Stimulated activated CD4-positive, alpha-beta T cell treated with anti-CD3 and anti-CD28 coated beads, TNF-alpha, amount 100 ng/mL, for 4 hours (primary cell): ENCODE measurements around the gene KHNYN.
"Not testable (repeated sequence)": the region's sequence is repeated elsewhere in the genome, so short reads cannot be mapped to it uniquely, and the experiment has no call there.

Experiments
- DNase-seq, 3 experiments: peaks; one replicate each; pipeline ENCODE4 v3.0.0-alpha.2; 2020; ENCODE audit warnings: low read depth in 3 of 3

The KHNYN gene

DNA sequence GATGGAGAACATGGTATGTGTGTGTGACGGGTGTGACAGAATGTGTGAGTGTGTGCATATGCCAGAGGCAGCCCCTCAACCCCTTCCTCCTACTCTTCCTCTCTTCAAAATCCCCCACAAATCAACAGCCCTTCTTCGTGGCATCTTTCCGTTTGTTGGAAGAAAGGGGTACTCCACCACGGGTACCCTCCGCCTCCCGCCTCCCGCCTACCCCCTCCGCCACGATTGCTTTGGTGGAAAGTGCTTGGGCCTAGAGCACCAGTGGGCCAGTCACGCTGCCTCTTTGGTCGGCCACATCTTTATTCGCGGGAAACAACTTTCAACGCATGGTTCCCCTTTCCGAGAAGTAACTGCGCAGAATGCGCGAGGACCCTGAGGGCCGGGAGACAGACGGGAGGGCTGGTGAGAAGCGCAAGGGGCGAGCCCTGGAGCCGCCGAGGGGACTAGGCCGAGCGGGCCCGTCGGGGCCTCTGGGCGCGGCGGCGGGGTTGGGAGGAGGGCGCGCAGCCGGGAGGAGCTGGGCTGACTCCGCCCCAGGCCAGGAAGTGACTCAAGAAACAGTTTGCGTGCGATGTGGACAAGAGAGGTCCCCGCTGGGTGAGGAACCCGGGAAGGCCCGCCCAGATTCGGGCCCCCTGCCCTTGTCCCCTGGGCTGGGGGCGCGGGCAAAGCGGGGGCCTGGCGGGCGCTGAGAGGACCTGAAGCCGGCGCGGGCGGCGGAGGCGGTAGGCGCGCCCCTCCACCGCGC lies at the start of gene KHNYN, which contains the start of gene CBLN3:
Gene KHNYN (plus strand): TSS at position 560 of the 748 bp plus-strand sequence. CDS start 777 bp downstream, outside the sequence.
Gene CBLN3 (minus strand): TSS at position 274 of the 748 bp plus-strand sequence. CDS start 614 bp downstream, outside the sequence.
- DNase-seq = peak; percentile 73 to 77 (median 73)

DNA sequence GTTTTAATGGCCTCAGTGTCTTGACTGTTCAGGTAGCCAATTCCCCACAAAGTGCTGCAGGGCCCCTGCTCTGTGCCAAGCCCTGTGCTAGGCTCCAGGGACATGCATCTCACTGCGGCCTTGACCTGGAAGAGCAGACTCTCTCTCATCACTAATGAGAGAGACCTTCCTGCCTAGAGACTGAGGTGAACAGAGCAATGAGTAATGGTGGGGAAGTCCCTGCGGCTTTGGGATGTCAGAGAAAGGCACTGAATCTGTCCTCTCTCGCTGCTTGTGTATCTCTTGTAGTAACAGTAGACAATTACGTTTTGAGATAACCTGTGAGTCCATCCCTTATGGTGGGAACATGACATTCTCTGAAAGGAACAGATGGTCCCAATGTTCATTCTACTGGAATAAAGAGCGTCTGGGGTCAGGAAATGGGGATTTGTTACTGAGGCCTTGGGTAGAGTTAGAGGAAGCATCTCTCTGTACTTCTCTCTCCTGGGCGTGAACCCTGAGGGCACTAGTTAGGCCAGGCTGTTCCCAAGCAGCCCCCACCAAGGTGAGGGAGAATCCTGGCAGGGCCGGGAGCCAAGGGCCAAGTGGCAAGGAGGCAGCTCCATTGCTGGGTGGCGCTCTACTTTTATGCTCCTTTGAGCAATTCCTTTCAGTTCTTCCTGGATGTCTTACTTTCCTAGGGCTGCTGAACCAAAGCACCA lies 48.2 kb upstream of the KHNYN start:
- no peak for DNase-seq

DNA sequence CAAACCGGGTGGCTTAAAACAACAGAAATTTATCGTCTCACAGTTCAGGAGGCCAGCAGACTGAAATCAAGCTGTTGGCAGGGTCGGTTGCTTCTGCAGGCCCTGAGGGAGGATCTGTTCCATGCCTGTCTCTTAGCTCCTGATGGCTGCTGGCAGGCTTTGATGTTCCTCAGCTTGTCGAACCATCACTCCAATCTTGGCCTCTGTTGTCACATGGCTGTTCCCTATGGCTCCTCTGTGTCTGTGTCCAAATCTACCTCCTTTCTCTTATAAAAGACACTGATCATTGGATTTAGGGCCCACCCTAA lies 47.7 kb upstream of the KHNYN start:
- no peak for DNase-seq

DNA sequence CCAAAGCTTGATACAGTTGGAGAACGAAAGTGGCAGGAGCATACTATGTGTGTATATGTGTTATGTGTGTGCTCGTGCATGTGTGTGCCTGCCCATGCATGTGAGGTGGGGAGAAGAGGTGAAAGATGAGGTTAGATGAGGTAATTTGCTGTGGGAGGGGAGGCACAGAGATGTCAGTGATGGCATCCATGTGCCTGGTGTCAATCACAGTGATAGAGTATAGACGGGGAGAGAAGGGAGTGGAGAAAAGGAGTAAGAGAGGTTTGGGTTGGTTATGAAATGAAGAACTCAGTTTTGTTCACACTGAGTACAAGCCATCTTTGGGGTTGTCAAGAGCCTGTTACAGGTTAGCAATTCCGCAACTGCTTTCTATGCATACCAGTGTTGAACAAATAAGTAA lies 45.6 kb upstream of the KHNYN start:
- DNase-seq = no peak

DNA sequence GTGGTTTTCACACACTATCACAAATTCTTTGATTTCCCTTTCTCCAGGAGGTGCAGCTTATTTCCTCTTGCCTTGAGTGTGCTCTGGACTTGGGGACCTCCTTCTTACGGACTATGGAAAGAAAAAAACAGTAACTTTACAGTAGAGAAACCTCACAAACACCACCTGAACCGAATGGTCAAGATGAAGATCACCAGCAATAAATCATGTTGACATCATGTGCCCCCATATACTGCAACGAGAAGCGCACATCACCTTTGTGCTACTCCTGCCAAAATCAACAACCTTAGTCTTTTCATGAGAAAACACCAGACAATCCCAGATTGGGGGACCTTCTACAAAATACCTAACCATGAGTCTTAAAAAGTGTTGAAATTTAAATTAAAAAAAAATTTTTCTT lies 44.2 kb upstream of the KHNYN start:
- no peak for DNase-seq

DNA sequence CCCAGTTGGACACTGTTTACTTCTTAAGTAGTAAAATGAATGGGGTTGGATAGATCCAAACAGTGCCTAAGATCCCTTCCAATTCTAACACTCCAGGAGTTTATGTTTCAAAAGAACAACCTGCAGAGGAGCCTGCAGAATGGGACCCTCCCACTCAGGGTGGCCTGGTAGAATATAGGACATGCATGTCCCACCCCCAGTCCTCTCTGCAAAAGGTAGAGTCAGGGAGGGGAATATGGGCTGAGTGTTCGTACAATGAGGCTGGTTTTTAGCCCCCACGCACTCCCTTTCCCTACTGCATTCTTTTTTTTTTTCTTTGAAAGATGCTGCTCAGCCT lies 42.8 kb upstream of the KHNYN start:
- DNase-seq = no peak

DNA sequence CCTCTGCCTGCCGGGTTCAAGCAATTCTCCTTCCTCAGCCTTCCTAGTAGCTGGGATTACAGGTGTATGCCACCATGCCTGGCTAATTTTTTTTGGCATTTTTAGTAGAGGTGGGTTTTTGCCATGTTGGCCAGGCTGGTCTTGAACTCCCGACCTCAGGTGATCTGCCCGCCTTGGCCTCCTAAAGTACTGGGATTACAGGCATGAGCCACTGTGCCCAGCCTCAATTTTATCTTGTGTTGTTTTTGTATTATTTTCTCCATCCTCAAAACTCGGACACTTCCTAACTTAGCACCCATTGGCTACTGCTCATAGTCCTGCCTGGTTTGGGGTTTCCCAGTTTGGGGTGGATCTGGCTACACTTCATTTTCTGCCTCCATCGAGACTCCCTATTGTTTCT lies 42.2 kb upstream of the KHNYN start:
- not testable (repeated sequence) for DNase-seq

DNA sequence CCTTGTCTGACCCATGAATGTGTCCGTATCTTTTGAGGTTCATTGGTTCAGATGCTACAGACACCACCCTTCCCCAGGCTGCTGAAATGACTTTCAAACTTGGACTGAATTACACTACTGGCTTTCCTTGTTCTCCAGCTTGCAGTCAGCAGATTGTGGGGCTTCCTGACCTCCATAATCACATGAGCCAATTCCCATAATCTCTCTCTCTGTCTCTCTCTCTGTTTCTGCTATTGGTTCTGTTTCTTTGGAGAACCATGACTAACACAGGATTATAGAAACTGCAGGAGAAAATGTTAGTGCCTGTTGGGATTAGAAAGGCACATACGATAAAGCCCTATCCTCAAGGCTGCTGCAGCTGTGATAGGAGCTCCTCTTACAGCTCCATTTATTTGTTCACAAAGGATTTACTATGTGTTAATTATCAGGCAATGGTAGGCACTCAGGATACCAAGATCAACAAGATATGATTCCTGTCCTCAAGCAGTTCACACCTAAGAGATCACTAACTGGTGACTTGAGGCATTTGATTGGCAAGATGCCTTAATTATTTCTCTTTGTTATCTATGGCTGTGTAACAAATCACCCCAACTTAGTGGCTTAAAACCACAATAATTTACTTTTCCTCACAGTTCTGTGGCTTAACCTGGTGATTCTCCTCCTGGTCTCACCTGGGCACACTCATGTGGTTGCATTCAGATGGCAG lies 41.1 kb upstream of the KHNYN start:
- no peak for DNase-seq

DNA sequence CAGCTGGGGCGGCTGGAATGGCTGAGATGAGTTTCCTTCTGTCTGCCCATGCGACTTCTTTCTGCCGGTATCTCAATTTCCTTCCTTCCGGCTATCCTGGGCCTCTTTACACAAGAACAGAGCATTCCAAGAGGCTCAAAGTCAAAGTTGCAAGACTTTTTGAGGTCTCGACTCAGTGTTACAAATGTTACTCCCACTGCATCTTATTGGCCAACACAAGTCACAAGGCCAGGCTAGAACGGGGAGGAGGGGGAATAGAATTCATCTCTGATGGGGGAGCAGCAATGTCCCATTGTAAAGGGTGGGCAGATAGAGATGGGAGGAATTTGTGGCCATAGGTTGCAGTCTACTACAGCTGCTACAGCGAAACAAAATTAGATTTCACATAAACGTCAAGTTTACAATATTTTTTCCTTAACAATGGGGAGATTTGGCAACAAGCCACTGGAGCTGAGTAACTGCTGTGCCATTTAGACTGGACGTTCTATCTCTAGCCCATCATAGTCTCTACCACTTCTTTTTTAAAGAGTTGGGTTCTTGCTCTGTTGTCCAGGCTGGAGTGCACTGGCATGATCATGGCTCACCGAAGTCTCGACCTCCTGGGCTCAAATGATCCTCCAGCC lies 40.4 kb upstream of the KHNYN start:
- no peak for DNase-seq

DNA sequence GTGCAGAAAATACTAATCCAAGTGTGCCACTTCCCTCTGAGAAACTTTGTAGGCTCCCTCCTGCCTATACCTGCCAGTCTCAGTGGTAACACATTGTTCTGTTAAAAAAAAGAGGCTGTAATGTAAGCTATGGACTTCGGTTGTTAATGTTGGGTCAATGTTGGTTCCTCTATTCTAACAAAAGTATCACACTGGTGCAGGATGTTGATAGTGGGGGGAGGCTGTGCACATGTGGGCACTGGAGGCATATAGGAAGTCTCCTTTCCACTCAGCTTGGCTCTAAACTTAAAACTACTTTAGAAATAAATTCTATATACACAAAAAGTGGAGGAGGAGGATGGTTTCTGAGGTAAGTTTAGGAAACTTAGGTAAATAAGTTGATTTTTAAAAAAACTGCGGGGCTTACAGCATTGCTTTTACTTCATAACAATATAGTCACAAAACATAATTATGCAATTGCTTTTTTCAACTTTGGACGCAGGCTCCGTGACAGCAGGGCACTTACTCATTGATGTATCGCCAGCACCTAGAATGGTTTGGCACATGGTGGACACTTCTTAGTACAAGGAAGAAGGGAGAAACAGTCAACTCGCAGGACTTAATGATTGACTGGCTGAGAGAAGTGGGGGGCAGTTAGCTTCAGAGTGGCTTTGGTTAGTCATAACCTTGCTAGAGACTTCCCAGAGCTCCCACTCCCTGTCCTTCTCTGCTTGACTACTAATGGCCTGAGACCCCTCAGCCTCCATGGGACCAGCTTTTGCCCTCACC lies 38.9 kb upstream of the KHNYN start:
- no peak for DNase-seq

DNA sequence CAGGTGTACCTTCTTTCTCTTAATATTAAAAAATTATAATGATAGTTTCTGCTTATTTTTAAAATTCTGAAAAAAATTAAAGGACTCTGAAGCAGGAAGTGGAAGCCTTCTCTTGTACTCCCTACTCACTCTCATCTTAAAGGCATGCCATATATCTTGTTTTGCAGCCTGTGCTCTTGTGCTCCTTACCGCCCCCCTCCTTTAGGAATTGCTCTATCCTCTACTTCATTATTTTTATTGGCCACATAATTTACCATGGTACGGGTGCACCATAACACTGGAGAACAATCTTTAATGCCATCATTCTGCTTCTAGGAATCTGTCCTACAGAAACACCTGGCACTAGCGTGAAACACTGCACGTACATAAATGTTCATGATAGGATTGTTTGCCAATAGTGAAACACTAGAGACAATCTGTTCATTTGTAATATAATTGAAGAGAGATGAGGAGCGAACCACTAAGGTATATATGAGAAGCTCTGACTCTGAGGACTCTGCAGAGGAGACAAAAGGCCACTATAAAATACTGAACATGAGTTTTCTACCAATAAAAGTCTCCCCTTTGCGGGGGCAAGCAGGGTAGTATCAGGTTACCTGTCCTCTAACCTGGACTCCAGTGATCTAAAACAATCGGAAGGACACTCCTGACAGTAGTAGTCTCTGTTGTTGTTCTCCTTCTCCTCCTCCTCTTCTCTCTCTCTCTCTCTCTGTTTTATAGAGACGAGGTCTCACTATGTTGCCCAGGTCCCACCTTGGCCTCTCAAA lies 37.2 kb upstream of the KHNYN start:
- no peak for DNase-seq

DNA sequence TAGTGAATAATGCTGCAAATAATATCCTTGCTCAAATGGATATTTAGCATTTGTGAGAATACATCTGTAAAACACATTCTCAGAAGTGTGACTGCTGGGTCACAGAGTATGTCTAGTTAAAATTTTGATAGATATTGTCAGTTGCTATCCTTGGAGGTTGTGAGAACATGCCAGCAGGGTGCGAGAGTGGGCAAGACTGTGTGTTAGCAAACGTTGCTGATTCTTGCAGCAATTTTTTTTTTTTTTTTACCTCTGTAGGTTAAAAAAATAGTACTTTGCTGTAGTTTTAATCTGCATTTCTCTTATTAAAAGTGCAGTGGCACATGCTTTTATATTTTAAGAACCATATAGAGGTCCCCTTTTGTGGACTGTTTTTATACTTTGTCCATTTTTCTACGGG lies 35.5 kb upstream of the KHNYN start:
- DNase-seq = no peak

DNA sequence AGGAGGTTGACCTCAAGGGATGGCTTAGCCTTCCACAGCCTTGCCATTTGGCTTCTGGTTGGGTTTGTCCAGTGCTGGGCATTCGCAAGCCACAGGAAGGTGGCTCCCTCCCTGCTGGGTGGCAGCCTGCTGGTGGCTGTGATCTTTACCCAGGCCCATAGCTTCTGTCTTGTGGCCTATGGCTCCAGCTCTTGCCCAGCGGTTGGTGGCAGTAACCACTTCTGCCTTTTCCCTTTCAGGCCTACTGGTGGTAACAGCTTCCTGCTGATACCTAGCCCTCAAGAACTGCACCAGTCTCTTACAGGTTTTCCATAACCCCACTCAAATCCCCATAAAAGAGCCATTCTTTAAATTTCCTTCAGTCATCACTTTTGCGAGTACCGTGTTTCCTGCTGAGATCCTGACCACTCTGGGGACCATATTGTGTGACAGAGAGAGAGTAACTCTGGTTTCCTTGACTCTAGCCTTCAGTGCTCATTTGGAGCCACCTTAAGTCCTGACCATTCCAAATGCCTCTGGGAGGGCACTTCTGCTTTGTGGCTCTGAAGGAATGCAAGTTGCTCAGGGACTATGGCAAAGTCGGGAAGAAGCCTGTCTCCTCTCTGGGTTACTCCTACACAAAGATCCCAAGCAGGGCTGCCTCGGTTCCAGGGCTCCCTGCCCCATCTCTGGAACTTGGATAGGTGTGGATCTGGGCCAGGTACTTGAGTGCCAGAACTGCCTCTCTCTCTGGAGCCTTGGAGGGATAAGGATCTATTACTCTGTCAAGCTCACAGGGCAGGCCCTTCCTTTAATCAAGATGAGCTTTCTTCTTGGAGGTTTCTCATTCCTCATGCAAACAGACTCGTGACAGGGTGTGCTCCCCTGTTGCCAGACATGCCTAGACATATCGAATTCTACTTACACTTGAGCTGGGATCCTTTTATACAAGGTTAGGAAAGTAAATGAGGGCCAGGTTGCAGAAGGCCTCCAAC lies 33.9 kb upstream of the KHNYN start:
- DNase-seq = no peak

DNA sequence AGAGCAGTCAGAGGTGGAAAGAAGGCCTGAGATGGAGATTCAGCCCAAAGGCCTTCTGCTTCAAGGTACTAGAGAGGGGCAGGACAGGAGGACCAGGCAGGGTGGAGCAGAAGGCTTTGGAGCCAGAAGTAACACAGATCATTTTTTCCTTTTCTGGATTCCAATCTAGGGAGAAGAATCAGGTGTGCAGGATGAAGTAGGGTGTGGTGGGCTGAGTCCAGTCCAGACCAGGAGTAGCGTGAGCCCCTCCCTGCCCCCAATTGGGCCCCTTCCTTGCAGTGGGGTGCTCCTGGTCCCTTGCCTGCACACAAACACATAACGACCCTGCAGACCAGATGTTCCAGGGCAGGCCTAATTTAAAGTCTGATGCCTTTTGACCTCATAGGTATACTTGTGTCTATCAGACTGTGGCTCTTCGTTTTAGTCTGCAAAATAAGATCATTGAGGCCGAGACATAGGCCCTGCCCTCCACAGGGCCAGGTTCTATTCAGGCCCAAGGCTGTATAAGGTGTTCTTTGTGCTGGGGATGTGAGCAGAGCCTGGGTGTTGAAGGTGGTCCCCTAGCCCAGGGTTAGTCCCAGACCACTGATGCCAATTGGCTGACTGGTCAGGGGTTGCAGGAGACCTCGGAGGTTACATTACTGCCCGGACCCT lies 32.0 kb upstream of the KHNYN start:
- no peak for DNase-seq

DNA sequence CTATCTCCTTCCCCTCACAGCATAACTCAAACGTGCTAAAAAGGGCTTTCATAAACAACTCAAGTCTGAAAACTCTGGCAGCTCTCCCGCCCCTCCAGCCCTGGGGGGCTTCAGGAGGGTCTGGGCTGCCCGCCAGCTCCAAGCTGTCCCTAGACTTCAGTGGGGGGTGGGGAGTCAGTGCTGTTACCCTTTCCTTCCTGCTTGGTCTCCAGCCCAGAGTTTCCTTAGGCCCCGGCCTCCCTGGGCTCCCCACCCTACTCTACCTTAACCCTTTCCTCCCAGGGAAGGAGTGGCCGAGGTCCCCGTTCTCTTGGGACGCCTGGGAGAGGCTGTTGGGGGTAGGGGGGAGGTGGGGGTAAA lies 31.5 kb upstream of the KHNYN start:
- DNase-seq = no peak

DNA sequence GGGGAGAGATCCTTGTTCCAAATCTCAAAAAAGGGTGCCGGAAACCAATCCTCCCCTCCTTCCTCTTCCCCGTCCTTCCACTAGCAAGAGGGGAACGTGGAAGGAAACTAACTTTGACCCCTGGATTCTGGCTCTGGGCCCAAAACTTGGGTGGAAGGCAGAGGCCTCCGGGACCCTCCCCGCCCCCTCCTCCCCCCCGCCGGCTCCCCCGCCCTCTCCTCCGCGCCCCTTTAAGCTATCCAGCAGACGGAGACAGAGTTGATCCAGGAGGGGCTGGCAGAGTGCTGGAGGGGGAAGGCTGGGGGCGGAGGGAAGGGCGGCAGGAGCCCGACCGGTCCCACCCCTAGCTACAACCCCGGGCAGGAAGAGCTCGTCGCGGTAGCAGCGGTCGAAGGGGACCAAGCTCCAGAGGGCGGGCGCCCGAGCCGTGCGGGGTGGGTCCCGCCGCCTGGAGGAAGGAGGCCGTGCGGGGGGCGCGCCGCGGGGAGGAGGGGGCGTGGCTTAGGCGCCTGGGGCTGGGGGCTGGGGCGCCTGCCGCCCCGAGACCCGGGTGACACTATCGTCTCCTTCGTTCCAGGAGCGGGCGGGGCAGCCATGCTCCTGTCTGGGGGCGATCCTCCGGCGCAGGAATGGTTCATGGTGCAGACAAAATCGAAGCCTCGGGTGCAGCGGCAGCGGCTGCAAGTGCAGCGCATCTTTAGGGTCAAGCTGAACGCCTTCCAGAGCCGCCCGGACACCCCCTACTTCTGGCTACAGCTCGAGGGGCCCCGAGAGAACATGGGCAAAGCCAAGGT lies 30.9 kb upstream of the KHNYN start, which contains the start of gene NYNRIN:
Gene NYNRIN (plus strand): TSS at position 351 of the 794 bp plus-strand sequence. CDS start 244 bp downstream, at position 595.
- DNase-seq = no peak

DNA sequence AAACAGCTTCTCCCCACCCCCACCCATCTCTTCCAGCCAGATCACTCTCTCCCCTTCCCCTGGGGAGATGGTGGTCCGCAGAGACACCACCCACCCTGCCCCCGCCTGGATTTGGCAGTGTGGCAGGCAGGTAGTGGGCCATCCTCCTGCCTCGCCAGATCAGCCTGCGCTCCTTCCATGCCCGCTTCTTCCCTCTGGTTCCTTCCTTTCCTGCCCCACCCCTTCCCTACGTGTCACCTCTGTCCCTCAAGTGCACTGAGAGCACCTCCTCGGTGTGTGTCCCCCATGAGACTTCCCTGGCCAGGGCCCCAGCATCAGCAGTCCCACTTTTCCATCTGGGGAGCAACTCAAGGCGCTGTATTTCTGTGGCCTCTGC lies 30.3 kb upstream of the KHNYN start:
- no peak for DNase-seq

DNA sequence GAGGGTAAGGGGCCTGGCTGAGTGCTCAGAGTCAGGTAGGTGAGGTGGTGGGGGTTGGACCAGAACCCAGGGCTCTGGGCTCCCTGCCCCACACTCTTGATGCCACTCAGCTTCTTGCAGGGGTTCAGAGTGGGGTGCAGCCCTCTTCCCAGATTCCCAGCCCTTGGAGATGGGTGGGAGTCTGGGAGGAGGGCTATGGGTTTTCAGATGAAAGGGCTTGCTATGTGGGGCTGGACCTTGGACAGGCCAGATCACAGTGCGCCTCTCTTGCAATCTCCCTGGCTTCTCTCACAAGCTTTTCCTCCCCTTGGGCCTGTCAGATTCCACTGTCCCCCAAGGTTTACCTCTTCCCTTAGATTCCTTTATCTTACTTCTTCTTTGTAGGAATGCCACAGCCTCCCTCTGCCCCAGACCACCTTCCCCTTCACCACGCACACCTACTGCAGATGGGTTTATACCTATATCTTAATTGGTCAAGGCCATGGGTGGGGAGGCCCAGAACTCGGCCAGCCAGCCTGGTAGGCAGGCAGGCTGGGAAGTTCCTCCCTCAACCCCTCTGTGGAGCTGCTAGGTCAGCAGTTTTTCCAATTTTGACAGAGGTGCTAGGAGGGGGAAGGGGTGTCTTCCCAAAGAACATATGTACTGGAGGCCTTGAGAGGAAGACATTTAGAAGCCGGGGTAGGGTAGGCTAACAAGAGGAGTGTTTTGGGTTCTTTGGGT lies 29.6 kb upstream of the KHNYN start:
- no peak for DNase-seq
